Measurements from ENCODE around the gene CIRBP.
A peak's percentile ranks its signal among the peaks of the same experiment; 100 is the strongest.

- TF ChIP-seq CTCF (IDR thresholded peaks at IDR 0.05; ENCODE audit: poor library complexity): peak; percentile 6
- TF ChIP-seq EZH2 (IDR thresholded peaks at IDR 0.05; ENCODE audit: borderline replicate concordance): no peak
Measured at GRCh38 chr19:1261538-1261797, 7.7 kb upstream of the CIRBP start.
